NCI-H2227 treated with DMSO at 0.1 percent for 48 hours (cell line): ENCODE measurements around the gene CEP112.

Source experiments
- DNase-seq: peaks from one replicate; lab custom pipeline; 2025; lab: John Stamatoyannopoulos, UW

Gene CEP112

GRCh38 chr17:65988451-65988850, 203.5 kb downstream of the CEP112 start:
- no peak for DNase-seq

- no peak for DNase-seq
Measured at GRCh38 chr17:65987988-65988387, 203.9 kb downstream of the CEP112 start.

GRCh38 chr17:65985571-65985970, 206.4 kb downstream of the CEP112 start:
- DNase-seq: no peak

- no peak for DNase-seq
Measured at GRCh38 chr17:65984299-65984698, 207.6 kb downstream of the CEP112 start.

DNA sequence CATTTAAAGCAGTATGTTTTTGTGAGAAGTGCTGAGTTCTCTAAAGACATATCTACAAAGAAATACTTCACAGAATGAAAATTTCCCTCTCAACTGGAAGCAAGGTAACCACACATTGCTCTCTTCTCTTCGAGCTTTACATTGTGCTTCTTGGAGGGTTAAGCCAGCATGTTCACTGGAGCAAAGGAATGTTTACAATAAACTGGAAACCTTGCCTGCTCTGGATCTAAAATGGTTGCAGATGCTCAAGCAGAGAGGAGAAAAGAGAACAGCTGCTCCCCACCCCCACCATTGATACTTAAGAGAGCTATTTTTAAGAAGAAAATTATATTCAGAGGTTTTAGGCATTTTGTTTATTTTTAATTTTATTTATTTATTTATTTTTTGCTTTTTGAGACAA, 213.1 kb downstream of the CEP112 start:
- no peak for DNase-seq

DNA sequence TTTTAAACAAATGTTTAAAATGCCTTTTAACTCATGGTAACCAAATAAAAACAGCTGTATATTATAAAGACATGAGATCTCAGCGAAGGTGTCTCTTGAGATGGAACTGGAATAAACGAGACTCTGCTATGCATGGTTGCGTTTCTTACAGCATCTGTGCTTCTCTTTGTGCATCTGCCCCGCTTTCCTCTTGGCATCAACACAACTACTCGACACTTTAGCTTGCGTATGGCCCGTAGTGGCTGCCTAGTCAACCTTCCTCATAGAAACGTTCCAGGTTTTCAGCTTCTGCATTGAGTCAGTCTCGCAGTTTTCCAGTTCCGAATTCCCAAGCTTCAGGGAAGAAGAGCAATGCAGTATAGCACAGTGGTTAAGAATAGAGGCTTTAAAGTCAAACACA, 214.9 kb downstream of the CEP112 start:
- DNase-seq: no peak

DNA sequence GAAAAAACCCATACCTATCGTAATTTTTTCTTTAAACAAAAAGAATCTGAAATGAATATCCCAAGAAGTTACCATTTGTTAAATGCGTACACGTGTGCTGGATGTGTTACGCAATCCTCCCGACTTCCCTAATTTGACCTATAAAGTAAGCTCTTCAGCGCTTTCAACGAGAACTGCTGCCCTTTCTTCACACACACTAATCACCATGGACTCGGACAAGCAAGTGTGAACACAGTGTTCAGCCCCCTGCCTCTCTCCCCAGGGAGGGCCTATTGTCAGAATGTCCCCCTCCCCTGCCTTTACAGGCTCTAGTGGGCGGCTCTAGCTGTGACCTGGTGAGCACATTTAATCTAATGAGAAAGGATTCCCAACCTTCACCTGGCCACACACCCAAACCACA, 216.1 kb downstream of the CEP112 start:
- DNase-seq: no peak

- no peak for DNase-seq
Measured at GRCh38 chr17:65973237-65973636, 218.7 kb downstream of the CEP112 start.

DNA sequence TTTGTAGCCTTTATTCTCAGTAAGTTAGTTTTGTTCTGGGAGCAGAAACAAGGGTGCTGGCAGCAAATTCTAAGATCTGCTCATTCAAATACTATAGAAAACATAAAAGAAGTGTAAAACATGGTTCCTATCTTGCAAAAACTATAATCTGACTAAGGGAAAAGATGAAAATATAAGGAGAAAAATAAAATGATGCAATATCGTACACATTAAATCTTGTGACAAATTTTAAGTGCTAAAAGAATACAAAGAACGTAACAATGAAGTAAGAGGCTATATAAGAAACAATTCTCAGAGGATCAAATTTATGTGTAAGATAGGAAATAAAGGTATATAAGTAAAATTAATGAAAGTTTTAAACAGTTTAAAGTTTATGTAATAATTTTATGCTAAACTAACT, 224.6 kb downstream of the CEP112 start:
- DNase-seq: no peak

DNA sequence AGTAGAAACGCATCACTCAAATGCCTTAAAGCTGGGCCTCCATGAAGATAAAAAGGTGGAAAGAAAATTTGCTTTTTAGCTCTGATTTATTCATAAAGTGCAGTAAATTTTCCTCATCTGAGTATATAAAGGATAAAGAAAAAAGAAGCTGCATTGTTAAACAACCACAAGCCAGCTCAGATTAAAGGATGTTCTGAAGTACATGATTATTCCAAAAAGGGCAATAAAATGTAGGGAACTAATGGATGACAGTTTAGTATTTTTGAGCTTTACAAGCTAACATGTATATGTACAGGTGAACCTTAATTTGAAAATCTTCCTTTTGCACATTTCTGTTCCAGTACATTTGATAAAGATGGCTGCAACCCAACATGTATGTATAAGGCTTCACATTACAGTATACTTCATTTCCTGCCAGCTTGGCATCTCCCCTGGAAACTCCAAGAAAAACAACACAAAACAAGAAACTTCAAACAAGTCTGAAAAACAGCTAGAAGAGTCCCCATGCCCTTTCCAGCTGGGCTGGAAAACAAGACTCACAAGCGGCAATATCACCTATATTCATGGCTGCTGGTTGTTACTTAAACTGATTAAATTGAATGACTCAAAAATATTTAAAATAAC, 225.7 kb downstream of the CEP112 start:
- DNase-seq: no peak

GRCh38 chr17:65963179-65963578, 228.8 kb downstream of the CEP112 start:
- no peak for DNase-seq

DNA sequence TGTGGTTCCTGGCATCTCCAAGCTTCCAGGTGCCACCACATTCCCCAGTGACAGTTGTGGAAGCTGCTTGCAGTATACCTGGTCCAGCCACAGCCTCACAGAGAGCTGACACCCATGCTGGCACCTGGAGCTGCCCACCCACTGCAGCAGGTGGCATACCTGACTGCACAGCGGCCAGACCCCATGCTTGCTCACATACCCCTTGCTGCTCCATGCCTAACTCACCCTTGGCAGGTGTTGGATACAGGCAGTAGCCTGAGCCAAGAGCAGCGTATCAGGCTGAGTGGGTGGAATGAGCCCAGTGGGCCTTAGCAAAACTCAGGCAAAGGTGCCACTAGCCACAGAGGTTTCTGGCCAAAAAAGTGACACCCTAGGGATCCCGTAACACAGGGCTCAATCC, 232.3 kb downstream of the CEP112 start:
- DNase-seq: no peak

- no peak for DNase-seq
Measured at GRCh38 chr17:65956814-65957213, 235.1 kb downstream of the CEP112 start.

- DNase-seq: no peak
Measured at GRCh38 chr17:65954148-65954449, 237.8 kb downstream of the CEP112 start.

DNA sequence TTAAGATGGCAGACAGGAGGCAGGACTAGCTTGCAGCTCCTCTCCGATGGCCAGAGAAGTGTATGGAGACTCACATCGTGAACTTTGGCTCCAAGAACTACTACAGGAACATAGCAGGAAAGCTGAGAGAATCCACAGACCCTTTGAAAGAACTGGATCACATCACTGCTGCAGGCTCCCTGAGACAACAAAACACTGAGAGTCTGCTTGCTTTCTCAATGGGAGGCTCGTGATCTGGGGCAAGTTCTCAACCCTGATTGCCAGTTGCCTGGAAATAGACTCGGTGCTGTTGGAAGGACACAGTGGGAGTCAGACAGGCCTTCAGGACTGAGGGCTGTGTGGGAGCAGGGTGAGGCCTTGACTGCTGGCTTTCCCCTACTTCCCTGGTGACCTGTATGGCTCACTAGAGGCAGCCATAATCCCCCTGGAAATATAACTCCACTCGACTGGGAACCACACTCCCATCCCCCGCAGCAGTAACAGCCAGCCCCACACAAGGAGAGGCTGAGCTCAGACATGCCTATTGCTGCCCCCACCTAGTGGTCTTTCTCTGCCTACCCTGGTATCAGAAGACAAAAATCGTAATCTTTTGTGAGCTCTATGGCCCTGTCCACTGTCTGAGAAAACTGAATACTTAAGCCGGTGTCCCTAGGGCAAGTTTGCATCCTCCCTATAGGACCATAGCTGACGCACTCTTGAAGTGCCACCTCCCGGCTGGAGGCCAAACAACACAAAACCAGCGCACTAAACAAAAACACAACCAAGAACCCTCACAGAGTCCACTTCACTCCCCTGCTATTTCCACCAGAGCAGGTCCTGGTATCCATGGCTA, 238.4 kb downstream of the CEP112 start:
- no peak for DNase-seq

- DNase-seq: no peak
Measured at GRCh38 chr17:65952586-65952985, 239.3 kb downstream of the CEP112 start.

DNA sequence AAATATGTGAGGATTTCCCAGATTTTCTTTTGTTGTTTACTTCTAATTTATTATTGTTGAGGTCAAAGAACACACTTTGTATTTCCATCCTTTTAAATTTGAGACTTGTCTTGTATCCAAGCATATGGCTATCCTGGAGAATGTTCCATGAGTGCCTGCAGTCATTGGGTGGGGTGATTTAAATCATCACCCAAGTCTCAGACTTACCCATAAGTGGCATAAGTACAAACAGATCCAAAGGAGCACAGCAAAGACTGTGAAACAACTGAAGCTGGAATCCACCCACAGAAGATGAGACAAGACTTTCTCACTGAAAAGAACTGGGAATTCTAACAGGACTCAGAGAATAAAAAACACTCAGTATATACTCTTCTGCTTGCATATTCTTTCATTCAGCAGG, 239.9 kb downstream of the CEP112 start:
- no peak for DNase-seq

DNA sequence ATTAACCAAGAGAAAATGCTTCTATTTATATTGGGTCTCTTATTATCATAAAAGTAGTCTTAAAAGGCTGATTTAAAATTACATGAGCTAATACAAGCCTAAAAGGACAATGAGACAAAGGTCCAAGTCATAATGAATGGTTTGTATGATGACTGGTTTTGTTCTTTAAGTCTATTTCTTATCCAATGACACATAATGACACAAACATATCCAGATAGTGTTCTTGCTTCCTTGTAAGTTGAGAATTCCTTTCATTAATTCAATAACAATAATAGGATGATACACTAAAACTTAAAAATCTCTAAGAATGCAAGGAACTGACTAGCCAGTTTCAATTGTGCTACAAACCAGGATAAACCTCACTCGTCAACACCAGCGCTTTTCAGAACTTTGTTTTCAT, 244.1 kb downstream of the CEP112 start:
- no peak for DNase-seq

- no peak for DNase-seq
Measured at GRCh38 chr17:65942592-65942991, 249.3 kb downstream of the CEP112 start.

GRCh38 chr17:65941356-65941899, 250.5 kb downstream of the CEP112 start:
- no peak for DNase-seq

- DNase-seq: no peak
Measured at GRCh38 chr17:65936013-65936412, 255.9 kb downstream of the CEP112 start.

- no peak for DNase-seq
Measured at GRCh38 chr17:65933290-65933689, 258.6 kb downstream of the CEP112 start.

GRCh38 chr17:65931246-65932149, 260.4 kb downstream of the CEP112 start:
- DNase-seq: no peak
